ENCODE measurements around the gene STRIT1. TPM values are rescaled to one million over a fixed set of nuclear protein-coding genes. Genes with fewer than 3 reads are reported as not detected.

Gene STRIT1
- polyA plus RNA-seq, 3 donors, result not detected

DNA sequence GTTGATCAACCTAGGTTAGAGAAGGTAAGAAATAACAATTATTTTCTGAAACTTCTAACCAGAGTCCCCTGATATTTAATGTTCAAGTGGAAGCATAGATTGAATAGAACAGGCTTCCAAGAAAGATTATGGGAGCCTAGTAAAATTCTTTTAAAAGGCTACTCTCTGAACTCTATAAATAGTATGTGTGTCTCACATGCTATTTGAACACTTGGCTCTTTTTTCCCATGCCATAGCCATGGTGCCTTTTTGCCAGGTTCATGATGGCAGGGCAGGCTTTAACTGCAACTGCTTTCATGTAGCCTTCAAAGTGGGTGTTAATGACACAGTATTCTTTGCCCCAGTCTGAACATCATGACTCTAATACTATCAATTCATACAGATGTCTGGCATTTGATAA is 22.9 kb upstream of the STRIT1 start:
- H3K4me1 Mint-ChIP-seq, result no peaks in the 10 kb centered on the region
- H3K36me3 ChIP-seq (replicated peaks in 1 of 2; ENCODE audit: control insufficient read depth in 1 of 2, insufficient read depth in 2 of 2, low read length in 2 of 2), result no peaks in the 10 kb centered on the region
- H3K27ac Mint-ChIP-seq, result peak overlapping the region in 1 of 7 donors; percentile 41
- no peak overlapping the region for H2AFZ ChIP-seq (ENCODE audit: insufficient read depth, low read depth, low read length, poor library complexity, severe bottlenecking)
- no peaks in the 10 kb centered on the region for H3K36me3 Mint-ChIP-seq
- no peaks in the 10 kb centered on the region for H3K27me3 Mint-ChIP-seq (ENCODE audit: low read depth in 3 of 3)
- no peak overlapping the region for H3K4me2 ChIP-seq (replicated peaks; ENCODE audit: extremely low read depth, low read length, poor library complexity, severe bottlenecking)
- H4K20me1 ChIP-seq (ENCODE audit: insufficient read depth, low read length), result no peaks in the 10 kb centered on the region
- no peak overlapping the region for H3K27ac ChIP-seq (ENCODE audit: low read depth in 1 of 2, low read length in 2 of 2)
- intact Hi-C loops (cut with micrococcal nuclease), result no loop called here
- no peak overlapping the region for H3K4me3 ChIP-seq (replicated peaks in 1 of 3; ENCODE audit: low read depth in 2 of 3, low read length in 3 of 3)
- no peaks in the 10 kb centered on the region for H3K4me1 ChIP-seq (ENCODE audit: control insufficient read depth in 1 of 2, insufficient read depth in 2 of 2, low read length in 2 of 2)
- TF ChIP-seq, protein P1, sequence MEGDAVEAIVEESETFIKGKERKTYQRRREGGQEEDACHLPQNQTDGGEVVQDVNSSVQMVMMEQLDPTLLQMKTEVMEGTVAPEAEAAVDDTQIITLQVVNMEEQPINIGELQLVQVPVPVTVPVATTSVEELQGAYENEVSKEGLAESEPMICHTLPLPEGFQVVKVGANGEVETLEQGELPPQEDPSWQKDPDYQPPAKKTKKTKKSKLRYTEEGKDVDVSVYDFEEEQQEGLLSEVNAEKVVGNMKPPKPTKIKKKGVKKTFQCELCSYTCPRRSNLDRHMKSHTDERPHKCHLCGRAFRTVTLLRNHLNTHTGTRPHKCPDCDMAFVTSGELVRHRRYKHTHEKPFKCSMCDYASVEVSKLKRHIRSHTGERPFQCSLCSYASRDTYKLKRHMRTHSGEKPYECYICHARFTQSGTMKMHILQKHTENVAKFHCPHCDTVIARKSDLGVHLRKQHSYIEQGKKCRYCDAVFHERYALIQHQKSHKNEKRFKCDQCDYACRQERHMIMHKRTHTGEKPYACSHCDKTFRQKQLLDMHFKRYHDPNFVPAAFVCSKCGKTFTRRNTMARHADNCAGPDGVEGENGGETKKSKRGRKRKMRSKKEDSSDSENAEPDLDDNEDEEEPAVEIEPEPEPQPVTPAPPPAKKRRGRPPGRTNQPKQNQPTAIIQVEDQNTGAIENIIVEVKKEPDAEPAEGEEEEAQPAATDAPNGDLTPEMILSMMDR (IDR thresholded peaks at IDR 0.05), result no peak
- no peaks in the 10 kb centered on the region for H3K9me3 ChIP-seq (replicated peaks in 1 of 2; ENCODE audit: control insufficient read depth in 1 of 2, insufficient read depth in 1 of 2, low read length in 2 of 2)
- H3K9ac ChIP-seq (ENCODE audit: insufficient read depth, low read length, poor library complexity, severe bottlenecking), result no peak overlapping the region
- no peaks in the 10 kb centered on the region for H3K9me3 Mint-ChIP-seq
- H3K79me2 ChIP-seq (ENCODE audit: insufficient read depth, low read length), result no peaks in the 10 kb centered on the region
- H3K27me3 ChIP-seq (ENCODE audit: control insufficient read depth in 2 of 2, insufficient read depth in 2 of 2, low read length in 2 of 2), result no peaks in the 10 kb centered on the region
- no peak for DNase-seq
- no peak overlapping the region for H3K4me3 Mint-ChIP-seq

DNA sequence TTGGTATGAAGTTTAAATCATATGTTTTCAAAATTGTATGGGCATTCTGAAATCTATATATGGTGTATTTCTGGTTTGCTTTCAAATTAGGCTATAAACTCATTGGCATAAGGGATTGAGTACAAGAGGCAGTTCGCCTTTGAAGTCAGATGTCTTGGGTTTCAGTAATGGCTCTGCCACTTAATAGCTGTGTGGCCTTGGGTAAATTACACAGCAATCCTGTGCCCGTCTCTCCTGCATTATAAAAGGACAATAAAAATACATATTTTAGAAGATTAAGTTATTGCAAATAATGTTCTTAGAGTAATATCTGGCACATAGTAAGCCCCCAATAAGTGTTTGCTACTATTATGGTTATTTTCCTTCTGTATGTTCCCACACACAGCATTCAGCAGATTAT is 20.4 kb upstream of the STRIT1 start:
- Mint-ChIP-seq H3K27me3 (ENCODE audit: low read depth in 3 of 3) (no peaks in the 10 kb centered on the region), H3K4me3 (no peak overlapping the region), H3K36me3 (no peaks in the 10 kb centered on the region), H3K27ac (no peak overlapping the region), H3K9me3 (peaks cover 2 to 8% (median 6%) of the 10 kb centered on the region in 7 donors), H3K4me1 (no peaks in the 10 kb centered on the region)
- TF ChIP-seq, protein P1 (IDR thresholded peaks at IDR 0.05), result no peak
- H4K20me1 ChIP-seq (ENCODE audit: insufficient read depth, low read length), result no peaks in the 10 kb centered on the region
- no peak overlapping the region for H2AFZ ChIP-seq (ENCODE audit: insufficient read depth, low read depth, low read length, poor library complexity, severe bottlenecking)
- no peak overlapping the region for H3K27ac ChIP-seq (ENCODE audit: low read depth in 1 of 2, low read length in 2 of 2)
- no peaks in the 10 kb centered on the region for H3K27me3 ChIP-seq (ENCODE audit: control insufficient read depth in 2 of 2, insufficient read depth in 2 of 2, low read length in 2 of 2)
- no peaks in the 10 kb centered on the region for H3K79me2 ChIP-seq (ENCODE audit: insufficient read depth, low read length)
- H3K36me3 ChIP-seq (replicated peaks in 1 of 2; ENCODE audit: control insufficient read depth in 1 of 2, insufficient read depth in 2 of 2, low read length in 2 of 2), result no peaks in the 10 kb centered on the region
- H3K4me2 ChIP-seq (replicated peaks; ENCODE audit: extremely low read depth, low read length, poor library complexity, severe bottlenecking), result no peak overlapping the region
- no peak overlapping the region for H3K4me3 ChIP-seq (replicated peaks in 1 of 3; ENCODE audit: low read depth in 2 of 3, low read length in 3 of 3)
- no peaks in the 10 kb centered on the region for H3K4me1 ChIP-seq (ENCODE audit: control insufficient read depth in 1 of 2, insufficient read depth in 2 of 2, low read length in 2 of 2)
- H3K9me3 ChIP-seq (replicated peaks in 1 of 2; ENCODE audit: control insufficient read depth in 1 of 2, insufficient read depth in 1 of 2, low read length in 2 of 2), result peaks cover 0 to 8% of the 10 kb centered on the region in 2 donors
- H3K9ac ChIP-seq (ENCODE audit: insufficient read depth, low read length, poor library complexity, severe bottlenecking), result no peak overlapping the region
- WGBS (ENCODE audit: insufficient coverage), result no CpG with 5 or more reads among the region's 2 CpGs
- DNase-seq, result no peak
- intact Hi-C loops (cut with micrococcal nuclease), result no loop called here

All from CD14-positive monocyte (primary cell).